ENCODE measurements around the gene COLGALT1.
"Not testable (repeated sequence)": the region's sequence is repeated elsewhere in the genome, so short reads cannot be mapped to it uniquely, and the experiment has no call there.

COLGALT1 gene

GRCh38 chr19:17567940-17568339 lies 12.5 kb downstream of the COLGALT1 start:
- H3K4me1 Mint-ChIP-seq, result peaks cover 6% of the 10 kb centered on the region
- no peak overlapping the region for H3K4me3 Mint-ChIP-seq
- no peaks in the 10 kb centered on the region for H3K9me3 Mint-ChIP-seq
- DNase-seq (no peak), ATAC-seq (no peak)
- peak overlapping the region in 1 of 2 donors; percentile 81 for H3K27ac Mint-ChIP-seq
- no peaks in the 10 kb centered on the region for H3K27me3 Mint-ChIP-seq

- not testable (repeated sequence) for H3K27ac Mint-ChIP-seq, ATAC-seq, H3K9me3 Mint-ChIP-seq, DNase-seq, H3K27me3 Mint-ChIP-seq, H3K4me3 Mint-ChIP-seq
- peaks cover 10% of the 10 kb centered on the region for H3K4me1 Mint-ChIP-seq
Observed at GRCh38 chr19:17570291-17570690, 14.8 kb downstream of the COLGALT1 start.

- no peak for ATAC-seq
- H3K27me3 Mint-ChIP-seq, result no peaks in the 10 kb centered on the region
- no peak for DNase-seq
- no peaks in the 10 kb centered on the region for H3K9me3 Mint-ChIP-seq
- no peak overlapping the region for H3K4me3 Mint-ChIP-seq
- H3K4me1 Mint-ChIP-seq, result peaks cover 10% of the 10 kb centered on the region
- H3K27ac Mint-ChIP-seq, result no peak overlapping the region
Observed at GRCh38 chr19:17570791-17571190, 15.3 kb downstream of the COLGALT1 start.

- DNase-seq, result no peak
- Mint-ChIP-seq H3K27me3 (no peaks in the 10 kb centered on the region), H3K4me3 (no peak overlapping the region), H3K9me3 (no peaks in the 10 kb centered on the region), H3K4me1 (peaks cover 18% of the 10 kb centered on the region), H3K27ac (peak overlapping the region in 1 of 2 donors; percentile 21)
- ATAC-seq, result no peak
Observed at GRCh38 chr19:17572638-17573037, 17.2 kb downstream of the COLGALT1 start.

GRCh38 chr19:17575871-17576757 lies 20.7 kb downstream of the COLGALT1 start:
- Mint-ChIP-seq H3K9me3 (no peaks in the 10 kb centered on the region), H3K4me3 (no peak overlapping the region), H3K27ac (no peak overlapping the region), H3K4me1 (peaks cover 19% of the 10 kb centered on the region), H3K27me3 (no peaks in the 10 kb centered on the region)
- no peak for DNase-seq
- peak; percentile 29 for ATAC-seq

- Mint-ChIP-seq H3K4me1 (peaks cover 19% of the 10 kb centered on the region), H3K4me3 (no peak overlapping the region), H3K27me3 (no peaks in the 10 kb centered on the region), H3K9me3 (no peaks in the 10 kb centered on the region), H3K27ac (no peak overlapping the region)
- ATAC-seq (peak; percentile 36), DNase-seq (no peak)
Observed at GRCh38 chr19:17576758-17577456, 21.5 kb downstream of the COLGALT1 start.

GRCh38 chr19:17577457-17578097 lies 22.1 kb downstream of the COLGALT1 start:
- DNase-seq (no peak), ATAC-seq (no peak)
- Mint-ChIP-seq H3K9me3 (no peaks in the 10 kb centered on the region), H3K27me3 (no peaks in the 10 kb centered on the region), H3K4me1 (peaks cover 16% of the 10 kb centered on the region), H3K27ac (peak overlapping the region in 1 of 2 donors; percentile 79), H3K4me3 (no peak overlapping the region)

- DNase-seq (no peak), ATAC-seq (peak; percentile 43)
- Mint-ChIP-seq H3K9me3 (no peaks in the 10 kb centered on the region), H3K27me3 (no peaks in the 10 kb centered on the region), H3K27ac (no peak overlapping the region), H3K4me1 (peaks cover 8% of the 10 kb centered on the region), H3K4me3 (no peak overlapping the region)
Observed at GRCh38 chr19:17579661-17580244, 24.3 kb downstream of the COLGALT1 start.

- Mint-ChIP-seq H3K4me3 (no peak overlapping the region), H3K27ac (peak overlapping the region in 1 of 2 donors; percentile 82), H3K4me1 (peaks cover 8% of the 10 kb centered on the region), H3K9me3 (no peaks in the 10 kb centered on the region), H3K27me3 (no peaks in the 10 kb centered on the region)
- no peak for ATAC-seq
- no peak for DNase-seq
Observed at GRCh38 chr19:17580470-17581144, 25.2 kb downstream of the COLGALT1 start.

GRCh38 chr19:17581211-17581874 lies 25.9 kb downstream of the COLGALT1 start:
- ATAC-seq (no peak), DNase-seq (no peak)
- H3K4me1 Mint-ChIP-seq, result peaks cover 4% of the 10 kb centered on the region
- no peak overlapping the region for H3K27ac Mint-ChIP-seq
- no peak overlapping the region for H3K4me3 Mint-ChIP-seq
- H3K27me3 Mint-ChIP-seq, result no peaks in the 10 kb centered on the region
- H3K9me3 Mint-ChIP-seq, result no peaks in the 10 kb centered on the region

GRCh38 chr19:17582613-17583012 lies 27.2 kb downstream of the COLGALT1 start:
- no peak overlapping the region for H3K27ac Mint-ChIP-seq
- H3K4me1 Mint-ChIP-seq, result peaks cover under 1% of the 10 kb centered on the region
- DNase-seq (no peak), ATAC-seq (no peak)
- no peaks in the 10 kb centered on the region for H3K9me3 Mint-ChIP-seq
- H3K4me3 Mint-ChIP-seq, result no peak overlapping the region
- H3K27me3 Mint-ChIP-seq, result no peaks in the 10 kb centered on the region

- no peaks in the 10 kb centered on the region for H3K27me3 Mint-ChIP-seq
- H3K4me3 Mint-ChIP-seq, result no peak overlapping the region
- ATAC-seq, result no peak
- H3K4me1 Mint-ChIP-seq, result no peaks in the 10 kb centered on the region
- no peak for DNase-seq
- H3K9me3 Mint-ChIP-seq, result no peaks in the 10 kb centered on the region
- peak overlapping the region; percentile 33 to 55 for H3K27ac Mint-ChIP-seq
Observed at GRCh38 chr19:17584132-17584531, 28.7 kb downstream of the COLGALT1 start.

- H3K9me3 Mint-ChIP-seq, H3K27ac Mint-ChIP-seq, H3K4me3 Mint-ChIP-seq, DNase-seq, H3K4me1 Mint-ChIP-seq, ATAC-seq, H3K27me3 Mint-ChIP-seq: not testable (repeated sequence)
Observed at GRCh38 chr19:17585395-17585794, 29.9 kb downstream of the COLGALT1 start.

- peaks cover 13% of the 10 kb centered on the region for H3K27me3 Mint-ChIP-seq
- H3K4me3 Mint-ChIP-seq, result no peak overlapping the region
- DNase-seq, result no peak
- peaks cover 10% of the 10 kb centered on the region for H3K4me1 Mint-ChIP-seq
- H3K9me3 Mint-ChIP-seq, result no peaks in the 10 kb centered on the region
- ATAC-seq, result peak; percentile 87
- H3K27ac Mint-ChIP-seq, result no peak overlapping the region
Observed at GRCh38 chr19:17590866-17591265, 35.4 kb downstream of the COLGALT1 start.

Data from stimulated activated naive CD8-positive, alpha-beta T cell treated with anti-CD3 and anti-CD28 coated beads, Interleukin-15, amount 100 ng/mL, for 72 hours (primary cell).